BLaER1 treated with 17β-estradiol and CSF1 and Interleukin-3, amounts not matched to agents 10 nM and 100 nM (cell line): ENCODE data around the gene NRAP.

Source experiments
- H3K27ac ChIP-seq, 11 experiments: shearing (Covaris generic); formaldehyde crosslinking; 2 replicates each; pipeline ENCODE4 v1.8.1; 2022
- H3K27me3 ChIP-seq, 11 experiments: shearing (Covaris generic); formaldehyde crosslinking; 2 replicates each; pipeline ENCODE4 v1.8.1; 2022
- H3K36me3 ChIP-seq, 11 experiments: shearing (Covaris generic); formaldehyde crosslinking; 2 replicates each; pipeline ENCODE4 v1.8.1; 2022
- H3K4me1 ChIP-seq, 10 experiments: shearing (Covaris generic); formaldehyde crosslinking; 2 replicates each; pipeline ENCODE4 v1.8.1; 2022
- H3K4me2 ChIP-seq, 11 experiments: shearing (Covaris generic); formaldehyde crosslinking; 2 replicates each; pipeline ENCODE4 v1.8.1; 2022
- H3K4me3 ChIP-seq, 10 experiments: shearing (Covaris generic); formaldehyde crosslinking; 2 replicates each; pipeline ENCODE4 v1.8.1; 2022
- H3K9ac ChIP-seq, 11 experiments: shearing (Covaris generic); formaldehyde crosslinking; 2 replicates each; pipeline ENCODE4 v1.8.1; 2022
- H3K9me3 ChIP-seq, 11 experiments: shearing (Covaris generic); formaldehyde crosslinking; replicated peaks in 1 of 11; 2 replicates each; pipeline ENCODE4 v1.8.1; 2022
- H4K20me1 ChIP-seq, 11 experiments: shearing (Covaris generic); formaldehyde crosslinking; 2 replicates each; pipeline ENCODE4 v1.8.1; 2022
- Cebpa-rat ChIP-seq, 11 experiments: shearing (Covaris generic); IDR thresholded peaks; 2 replicates each; pipeline ENCODE4 v1.8.1; 2022

NRAP gene

DNA sequence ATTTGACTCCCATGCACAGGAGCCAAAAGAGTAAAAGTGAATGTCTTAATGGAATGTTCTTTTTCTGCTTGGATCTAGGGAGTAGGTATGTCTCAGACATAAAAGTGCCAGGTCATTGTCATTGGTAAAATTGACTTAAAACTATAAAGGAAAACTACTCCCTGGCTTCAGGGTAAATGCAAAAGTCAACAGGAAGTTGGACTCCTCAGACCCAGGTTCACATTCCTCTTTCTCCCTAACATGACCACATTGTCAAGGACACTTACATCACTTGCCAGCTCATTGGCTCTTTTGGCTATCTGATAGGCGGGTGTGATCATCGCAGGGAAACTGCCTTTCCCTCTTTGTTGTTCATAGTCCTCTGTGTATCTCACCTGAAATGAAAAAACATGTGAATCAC lies 13.7 kb downstream of the NRAP start:
- Histone ChIP-seq H3K36me3 (no peaks in the 10 kb centered on the region), H3K9me3 (peaks cover 0 to 11% (median 0%) of the 10 kb centered on the region in 11 experiments; a peak in 2 of 22 replicates), H3K4me2 (no peak overlapping the region), H3K4me1 (no peaks in the 10 kb centered on the region), H3K9ac (no peak overlapping the region), H3K4me3 (no peak overlapping the region), H3K27me3 (no peaks in the 10 kb centered on the region), H3K27ac (no peak overlapping the region), H4K20me1 (no peaks in the 10 kb centered on the region)
- TF ChIP-seq Cebpa-rat (IDR thresholded peaks at IDR 0.05), result no peak

DNA sequence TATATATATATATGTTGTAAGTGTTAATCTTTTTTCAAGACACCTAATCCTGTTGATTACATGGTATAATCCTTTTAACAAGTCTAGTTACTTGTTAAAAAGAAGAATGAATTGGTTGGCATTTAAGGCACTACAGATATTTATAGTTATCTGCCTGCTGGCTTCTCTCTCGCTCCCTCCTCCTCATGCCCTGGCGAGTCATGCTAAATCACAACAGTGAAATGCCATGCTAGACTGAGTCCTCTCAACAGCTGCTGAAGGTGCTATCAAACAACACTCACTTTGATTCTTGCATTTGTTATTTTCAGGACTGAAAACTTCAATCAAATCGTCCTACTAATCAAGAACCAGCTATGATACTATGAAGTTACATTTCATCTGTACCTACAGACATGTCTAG lies 15.4 kb downstream of the NRAP start:
- Histone ChIP-seq H3K9me3 (peaks cover 0 to 11% (median 0%) of the 10 kb centered on the region in 11 experiments; a peak in 2 of 22 replicates), H3K4me3 (no peak overlapping the region), H4K20me1 (no peaks in the 10 kb centered on the region), H3K4me1 (no peaks in the 10 kb centered on the region), H3K27me3 (no peaks in the 10 kb centered on the region), H3K27ac (no peak overlapping the region), H3K4me2 (no peak overlapping the region), H3K36me3 (no peaks in the 10 kb centered on the region), H3K9ac (no peak overlapping the region)
- TF ChIP-seq Cebpa-rat (IDR thresholded peaks at IDR 0.05), result no peak

DNA sequence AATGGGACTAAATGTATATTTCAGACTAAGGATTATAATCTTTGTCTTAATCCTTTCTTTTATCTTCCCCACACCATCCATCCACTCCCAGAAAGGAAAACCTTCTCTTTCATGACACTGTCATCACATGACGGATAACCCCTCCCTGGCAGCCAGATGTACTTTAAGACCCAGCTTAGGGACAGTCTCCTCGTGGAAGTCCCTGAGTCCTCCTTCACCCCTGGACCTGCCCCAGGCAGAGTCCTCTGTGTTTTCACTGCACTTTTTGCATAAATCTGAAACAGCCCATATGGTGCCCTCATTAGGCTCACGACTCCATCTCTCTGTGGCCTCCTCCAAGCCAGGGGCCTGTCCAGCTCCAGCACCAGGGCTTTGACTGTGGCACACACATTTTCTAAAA lies 16.0 kb downstream of the NRAP start:
- Histone ChIP-seq H3K4me1 (no peaks in the 10 kb centered on the region), H3K4me3 (no peak overlapping the region), H3K27me3 (no peaks in the 10 kb centered on the region), H3K9me3 (peaks cover 0 to 11% (median 0%) of the 10 kb centered on the region in 11 experiments; a peak in 2 of 22 replicates), H3K36me3 (no peaks in the 10 kb centered on the region), H3K4me2 (no peak overlapping the region), H3K27ac (no peak overlapping the region), H3K9ac (no peak overlapping the region), H4K20me1 (no peaks in the 10 kb centered on the region)
- no peak for TF ChIP-seq Cebpa-rat (IDR thresholded peaks at IDR 0.05)

DNA sequence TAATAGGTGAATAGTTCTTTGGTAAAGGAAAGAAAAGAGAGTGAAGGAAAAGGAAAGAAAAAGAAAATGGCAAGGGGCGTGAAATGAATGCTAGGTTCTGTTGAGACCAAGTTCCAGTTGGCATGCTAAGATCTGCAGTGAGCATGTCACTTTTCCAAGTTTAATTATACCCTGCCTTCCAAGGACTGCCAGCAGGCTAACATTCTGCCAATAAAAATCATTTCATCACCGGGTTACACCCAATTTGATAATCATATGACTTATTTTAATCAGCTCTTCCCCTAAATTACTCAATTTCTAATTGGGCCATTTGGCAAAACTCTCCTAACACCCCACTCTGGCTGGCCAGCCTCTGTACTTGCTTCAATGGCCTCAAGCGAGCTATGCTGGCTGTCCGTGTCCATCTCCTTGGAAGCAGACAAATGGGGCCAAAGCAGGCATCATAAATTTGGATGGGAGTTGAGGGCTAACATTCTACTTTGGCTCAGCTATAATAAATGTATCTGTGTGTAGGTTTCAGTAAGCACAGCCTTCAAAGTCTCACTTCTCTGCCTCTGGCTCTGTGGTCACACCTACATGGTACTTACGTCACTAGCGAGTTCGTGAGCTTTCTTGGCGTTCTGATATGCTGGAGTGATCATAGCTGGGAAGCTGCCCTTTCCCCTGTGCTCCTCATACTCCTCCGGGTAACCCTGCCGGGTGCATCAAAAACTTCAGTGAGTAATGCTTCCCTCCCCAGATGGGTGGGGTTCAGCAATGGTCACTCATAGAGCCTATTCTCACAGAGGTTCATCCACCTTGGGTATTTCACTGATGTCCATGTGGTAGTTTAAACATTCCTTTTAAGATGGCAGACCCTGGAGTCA lies 17.3 kb downstream of the NRAP start:
- Histone ChIP-seq H4K20me1 (no peaks in the 10 kb centered on the region), H3K9ac (no peak overlapping the region), H3K4me2 (no peak overlapping the region), H3K9me3 (peaks cover 0 to 11% (median 0%) of the 10 kb centered on the region in 11 experiments; a peak in 2 of 22 replicates), H3K4me3 (no peak overlapping the region), H3K4me1 (no peaks in the 10 kb centered on the region), H3K36me3 (no peaks in the 10 kb centered on the region), H3K27ac (no peak overlapping the region), H3K27me3 (no peaks in the 10 kb centered on the region)
- TF ChIP-seq Cebpa-rat (IDR thresholded peaks at IDR 0.05), result no peak

DNA sequence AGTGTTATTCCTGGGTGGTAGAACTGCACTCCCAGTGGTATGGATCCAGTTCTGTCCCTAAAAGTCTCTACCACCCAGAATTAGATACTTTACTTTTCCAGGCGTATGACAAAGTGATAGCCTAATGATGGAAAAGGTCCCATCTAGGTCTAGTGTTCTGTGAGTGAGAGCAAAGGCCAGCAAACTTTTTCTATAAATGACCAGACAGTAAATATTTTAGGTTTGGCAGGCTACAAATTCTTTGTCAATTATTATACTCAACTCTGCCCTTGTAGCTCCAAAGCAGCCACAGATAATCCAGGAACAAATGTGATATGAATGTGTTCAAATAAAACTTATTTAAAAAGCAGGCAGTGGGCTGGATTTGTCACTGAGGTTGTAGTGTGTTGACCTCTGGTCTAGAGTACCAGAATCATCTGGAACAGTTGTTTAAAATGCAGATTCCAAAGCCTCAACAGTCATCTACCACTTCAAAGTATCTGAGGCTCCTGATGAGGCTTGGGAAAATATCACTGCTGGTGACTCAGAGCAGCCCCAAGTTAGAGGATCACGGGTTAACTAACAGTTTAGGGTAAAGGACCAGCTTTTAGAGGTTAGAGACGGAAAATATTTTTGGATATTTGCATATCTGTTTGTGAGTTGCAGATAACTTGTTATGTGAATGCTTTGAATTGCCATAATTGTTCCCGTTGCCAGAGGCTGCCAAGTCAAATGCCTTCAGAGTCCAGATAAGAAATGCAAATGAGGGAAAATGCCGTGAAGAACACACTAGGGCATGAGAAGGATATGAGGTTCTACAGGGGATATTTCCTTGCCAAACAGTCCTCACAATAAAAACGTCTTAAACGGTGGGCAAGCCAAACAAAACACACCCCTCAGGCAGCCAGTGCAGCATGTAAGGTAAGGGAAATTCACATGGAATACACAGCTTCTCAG lies 19.4 kb downstream of the NRAP start:
- Histone ChIP-seq H3K4me3 (no peak overlapping the region), H3K27me3 (no peaks in the 10 kb centered on the region), H3K4me2 (no peak overlapping the region), H3K27ac (no peak overlapping the region), H3K36me3 (no peaks in the 10 kb centered on the region), H3K4me1 (no peaks in the 10 kb centered on the region), H3K9ac (no peak overlapping the region), H4K20me1 (no peaks in the 10 kb centered on the region), H3K9me3 (no peaks in the 10 kb centered on the region)
- no peak for TF ChIP-seq Cebpa-rat (IDR thresholded peaks at IDR 0.05)

DNA sequence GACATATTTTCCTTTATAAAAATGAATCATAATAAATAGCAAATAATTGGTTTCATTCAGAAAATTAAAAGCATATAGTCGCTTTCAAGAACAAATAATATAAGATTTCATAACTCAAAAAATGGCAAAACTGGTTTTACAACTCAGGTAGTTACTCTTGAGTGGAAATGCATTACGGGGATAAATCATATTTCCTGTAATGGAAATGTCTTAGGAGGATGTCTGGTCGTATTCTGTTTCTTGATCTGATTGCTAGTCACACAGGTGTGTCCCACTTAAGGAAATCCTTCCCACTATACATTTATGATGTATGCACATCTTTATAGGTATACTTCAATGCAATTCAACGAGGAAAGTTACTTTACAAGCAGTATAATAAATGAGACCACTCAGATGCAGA lies 20.7 kb downstream of the NRAP start:
- H3K4me2 ChIP-seq, result no peak overlapping the region
- no peak overlapping the region for H3K9ac ChIP-seq
- no peaks in the 10 kb centered on the region for H3K9me3 ChIP-seq
- H3K4me1 ChIP-seq, result 0 out of 20 replicates have a peak, but pooled peaks cover 0 to 7% (median 0%) of the 10 kb centered on the region in 10 experiments
- no peak overlapping the region for H3K27ac ChIP-seq
- H3K4me3 ChIP-seq, result no peak overlapping the region
- no peaks in the 10 kb centered on the region for H3K27me3 ChIP-seq
- TF ChIP-seq Cebpa-rat (IDR thresholded peaks at IDR 0.05), result no peak
- no peaks in the 10 kb centered on the region for H3K36me3 ChIP-seq
- no peaks in the 10 kb centered on the region for H4K20me1 ChIP-seq

DNA sequence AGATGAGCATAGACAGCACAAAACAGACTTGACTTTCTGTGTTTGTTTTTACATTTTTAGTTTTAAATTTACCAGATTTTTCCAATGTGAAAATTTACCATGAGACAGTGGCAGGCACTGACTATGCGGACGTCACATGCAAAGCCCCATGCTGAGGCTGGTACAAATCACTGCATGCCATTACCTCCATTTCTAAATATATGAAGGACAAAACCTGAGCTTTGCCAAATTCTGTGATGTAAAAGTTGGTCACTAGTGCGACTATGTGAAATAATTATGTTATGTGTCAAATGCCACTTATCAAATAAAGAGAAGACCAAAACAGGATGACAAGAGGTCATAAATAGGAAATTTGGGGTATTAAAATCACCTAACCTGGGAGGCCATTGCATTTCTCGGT lies 22.1 kb downstream of the NRAP start:
- Histone ChIP-seq H3K27ac (no peak overlapping the region), H3K4me2 (no peak overlapping the region), H3K9ac (no peak overlapping the region), H3K4me1 (0 out of 20 replicates have a peak, but pooled peaks cover 0 to 7% (median 0%) of the 10 kb centered on the region in 10 experiments), H3K9me3 (no peaks in the 10 kb centered on the region), H4K20me1 (no peaks in the 10 kb centered on the region), H3K36me3 (no peaks in the 10 kb centered on the region), H3K4me3 (no peak overlapping the region), H3K27me3 (no peaks in the 10 kb centered on the region)
- TF ChIP-seq Cebpa-rat (IDR thresholded peaks at IDR 0.05), result no peak

DNA sequence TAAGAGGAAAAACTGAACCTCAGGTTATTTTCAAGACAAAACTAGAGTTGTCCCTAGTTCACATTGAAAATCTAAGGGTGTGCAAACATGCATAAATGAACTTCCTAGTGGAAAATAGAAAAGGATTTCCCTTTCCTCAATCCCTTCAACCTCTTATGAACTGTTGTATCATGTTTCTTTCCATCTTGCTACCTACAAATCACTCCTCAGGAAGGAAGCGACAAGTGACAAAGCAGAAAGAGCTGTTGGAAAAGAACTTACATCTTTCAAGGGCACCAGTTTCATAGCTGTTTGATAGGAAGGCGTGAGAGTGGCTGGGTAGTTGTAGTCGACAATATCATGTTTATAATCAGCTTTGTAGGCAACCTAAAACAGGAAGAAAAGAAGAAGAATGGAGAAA lies 23.9 kb downstream of the NRAP start:
- Histone ChIP-seq H3K4me1 (0 out of 20 replicates have a peak, but pooled peaks cover 0 to 7% (median 0%) of the 10 kb centered on the region in 10 experiments), H3K4me3 (no peak overlapping the region), H3K27me3 (no peaks in the 10 kb centered on the region), H3K36me3 (no peaks in the 10 kb centered on the region), H4K20me1 (no peaks in the 10 kb centered on the region), H3K4me2 (no peak overlapping the region), H3K27ac (no peak overlapping the region), H3K9ac (no peak overlapping the region), H3K9me3 (0 out of 22 replicates have a peak, but pooled peaks cover 0 to 5% (median 0%) of the 10 kb centered on the region in 11 experiments)
- no peak for TF ChIP-seq Cebpa-rat (IDR thresholded peaks at IDR 0.05)

DNA sequence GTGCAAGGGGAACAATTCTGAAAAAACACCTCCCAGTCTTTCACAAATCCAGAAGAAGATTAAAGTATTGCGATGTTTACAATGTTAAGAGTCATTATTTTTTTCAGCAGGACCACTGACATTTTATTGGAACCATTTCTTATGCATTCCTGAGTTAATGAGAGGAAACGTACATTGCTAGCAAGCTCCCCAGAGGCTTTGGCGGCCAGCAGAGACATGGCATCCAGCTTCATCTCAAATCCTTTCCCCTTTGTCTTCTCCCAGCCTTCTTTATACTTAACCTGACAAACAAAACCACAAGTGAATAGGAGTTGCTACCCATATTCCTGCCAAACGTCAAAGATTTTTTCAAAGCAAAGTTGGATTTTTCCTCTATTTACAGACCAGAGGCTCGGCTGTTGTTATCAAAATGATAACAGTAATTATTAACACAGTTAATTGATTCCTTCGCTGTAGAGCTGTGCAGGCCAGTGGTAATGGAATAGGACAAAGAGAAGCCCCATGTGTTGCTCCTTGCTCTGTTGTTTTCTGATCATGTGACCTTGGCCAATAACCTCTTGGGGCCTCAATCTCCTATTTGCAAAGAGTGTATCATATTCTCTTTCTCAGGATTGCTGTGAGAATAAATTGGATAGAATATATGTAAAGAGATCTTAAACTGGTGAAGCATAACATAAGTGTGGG lies 32.0 kb downstream of the NRAP start:
- no peak overlapping the region for H3K4me2 ChIP-seq
- TF ChIP-seq Cebpa-rat (IDR thresholded peaks at IDR 0.05), result no peak
- no peaks in the 10 kb centered on the region for H3K27me3 ChIP-seq
- H3K4me1 ChIP-seq, result no peaks in the 10 kb centered on the region
- no peak overlapping the region for H3K27ac ChIP-seq
- peaks cover 0 to 14% (median 0%) of the 10 kb centered on the region in 11 experiments; a peak in 2 of 22 replicates for H3K9me3 ChIP-seq
- H3K36me3 ChIP-seq, result no peaks in the 10 kb centered on the region
- H3K9ac ChIP-seq, result no peak overlapping the region
- H3K4me3 ChIP-seq, result no peak overlapping the region
- H4K20me1 ChIP-seq, result no peaks in the 10 kb centered on the region
